CD4-positive, CD25-positive, alpha-beta regulatory T cell (primary cell): ENCODE data around the gene POLR2F. TPM values are rescaled to one million over a fixed set of nuclear protein-coding genes. Genes with fewer than 3 reads are reported as not detected.

ENCODE experiments used
- ATAC-seq, 2 donors: fragments of 150-1000 bp; cut with Tn5 transposase; one replicate each; pipeline ENCODE4 v1.10.0; 2021; ENCODE audit warnings: low read depth in 2 of 2, moderate number of reproducible peaks in 2 of 2, moderate library complexity in 1 of 2
- DNase-seq, 3 donors: peaks; one replicate each; pipeline versions ENCODE4 v3.0.0 to v3.0.0-alpha.2; 2012 to 2022; ENCODE audit warnings: mixed read lengths in 1 of 3
- H3K27ac ChIP-seq: one replicate; pipeline ENCODE4 v1.7.0; 2013; ENCODE audit warnings: mild to moderate bottlenecking, low read length; ENCODE audit not compliant: insufficient read depth, poor library complexity, severe bottlenecking
- H3K27me3 ChIP-seq: one replicate; pipeline ENCODE4 v1.7.0; 2013; ENCODE audit warnings: low read length; ENCODE audit not compliant: control insufficient read depth, insufficient read depth
- H3K36me3 ChIP-seq: one replicate; pipeline ENCODE4 v1.7.0; 2013; ENCODE audit warnings: mild to moderate bottlenecking, low read length, moderate library complexity; ENCODE audit not compliant: control insufficient read depth, insufficient read depth
- H3K4me1 ChIP-seq: 2 replicates; pipeline ENCODE4 v1.7.0; 2013; ENCODE audit warnings: mild to moderate bottlenecking, low read length; ENCODE audit not compliant: insufficient read depth, control insufficient read depth, poor library complexity, severe bottlenecking
- H3K4me3 ChIP-seq: one replicate; pipeline ENCODE4 v1.7.0; 2013; ENCODE audit warnings: low read depth, mild to moderate bottlenecking, low read length, moderate library complexity
- H3K9me3 ChIP-seq, 2 experiments: 1 replicate in 1 of 2; 2 replicates in 1 of 2; pipeline ENCODE4 v1.7.0; 2013; ENCODE audit warnings: low read length in 2 of 2, mild to moderate bottlenecking in 1 of 2, moderate library complexity in 1 of 2; ENCODE audit not compliant: control insufficient read depth in 2 of 2
- H3K27ac Mint-ChIP-seq, 3 donors: one replicate each; pipeline ENCODE4 v1.8.0; 2020 to 2022; ENCODE audit warnings: mild to moderate bottlenecking in 3 of 3, mixed read lengths in 3 of 3, moderate library complexity in 2 of 3
- H3K27me3 Mint-ChIP-seq: one replicate; pipeline ENCODE4 v1.8.0; 2022; ENCODE audit warnings: mild to moderate bottlenecking, mixed read lengths
- H3K36me3 Mint-ChIP-seq: one replicate; pipeline ENCODE4 v1.8.0; 2020; ENCODE audit warnings: mixed read lengths
- H3K4me1 Mint-ChIP-seq, 4 donors: one replicate each; pipeline ENCODE4 v1.8.0; 2020 to 2022; ENCODE audit warnings: mixed read lengths in 4 of 4, mild to moderate bottlenecking in 1 of 4
- H3K4me3 Mint-ChIP-seq, 4 donors: one replicate each; pipeline ENCODE4 v1.8.0; 2020 to 2022; ENCODE audit warnings: mild to moderate bottlenecking in 4 of 4, mixed read lengths in 4 of 4, moderate library complexity in 3 of 4
- H3K9me3 Mint-ChIP-seq, 7 donors: one replicate each; pipeline ENCODE4 v1.8.0; 2020 to 2022; ENCODE audit warnings: mixed read lengths in 7 of 7, mild to moderate bottlenecking in 3 of 7, moderate library complexity in 2 of 7
- polyA plus RNA-seq, 4 donors: library from polyadenylated mRNA; unstranded; fragments of 300-500 nt; fragmentation: Illumina TruSeq; gene quantifications; one replicate each; pipeline ENCODE4 v1.2.3, GENCODE V29; 2021
- total RNA-seq: library from RNA; stranded (reverse); gene quantifications from one replicate; pipeline ENCODE4 v1.2.3, GENCODE V29; 2022

The POLR2F gene
- total and polyA plus RNA-seq, 5 donors from 2014 or later: 34.5 to 170 (median 157) TPM

DNA sequence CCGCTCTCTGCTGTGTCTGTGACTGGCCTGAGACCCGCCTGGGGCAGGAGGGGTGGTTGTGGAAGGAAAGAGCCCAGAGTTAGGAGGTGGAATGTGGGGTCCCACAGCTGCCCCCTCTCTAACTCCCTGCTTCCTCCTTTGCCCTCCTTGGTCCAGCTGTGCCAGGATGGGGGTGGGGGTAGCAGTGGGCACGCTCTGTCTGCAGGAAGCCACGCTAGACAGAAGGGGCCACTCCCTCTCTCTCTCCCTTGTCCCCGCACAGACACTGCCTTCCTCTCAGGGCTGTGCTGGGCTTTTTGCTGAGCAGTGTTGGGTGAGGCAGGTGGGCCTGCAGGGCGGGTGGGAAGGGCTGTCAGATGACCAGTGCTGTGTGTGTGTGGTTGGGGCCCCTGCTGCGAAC, 32.9 kb downstream of the POLR2F start:
- Mint-ChIP-seq H3K27ac (no peak overlapping the region), H3K9me3 (peaks cover 0 to 2% (median 0%) of the 10 kb centered on the region in 7 donors), H3K4me1 (no peaks in the 10 kb centered on the region), H3K36me3 (peaks cover 3% of the 10 kb centered on the region), H3K27me3 (no peaks in the 10 kb centered on the region), H3K4me3 (no peak overlapping the region)
- Histone ChIP-seq H3K36me3 (no peaks in the 10 kb centered on the region), H3K27me3 (no peaks in the 10 kb centered on the region), H3K9me3 (no peaks in the 10 kb centered on the region), H3K27ac (no peak overlapping the region), H3K4me1 (no peaks in the 10 kb centered on the region), H3K4me3 (no peak overlapping the region)
- no peak for DNase-seq
- ATAC-seq: no peak

DNA sequence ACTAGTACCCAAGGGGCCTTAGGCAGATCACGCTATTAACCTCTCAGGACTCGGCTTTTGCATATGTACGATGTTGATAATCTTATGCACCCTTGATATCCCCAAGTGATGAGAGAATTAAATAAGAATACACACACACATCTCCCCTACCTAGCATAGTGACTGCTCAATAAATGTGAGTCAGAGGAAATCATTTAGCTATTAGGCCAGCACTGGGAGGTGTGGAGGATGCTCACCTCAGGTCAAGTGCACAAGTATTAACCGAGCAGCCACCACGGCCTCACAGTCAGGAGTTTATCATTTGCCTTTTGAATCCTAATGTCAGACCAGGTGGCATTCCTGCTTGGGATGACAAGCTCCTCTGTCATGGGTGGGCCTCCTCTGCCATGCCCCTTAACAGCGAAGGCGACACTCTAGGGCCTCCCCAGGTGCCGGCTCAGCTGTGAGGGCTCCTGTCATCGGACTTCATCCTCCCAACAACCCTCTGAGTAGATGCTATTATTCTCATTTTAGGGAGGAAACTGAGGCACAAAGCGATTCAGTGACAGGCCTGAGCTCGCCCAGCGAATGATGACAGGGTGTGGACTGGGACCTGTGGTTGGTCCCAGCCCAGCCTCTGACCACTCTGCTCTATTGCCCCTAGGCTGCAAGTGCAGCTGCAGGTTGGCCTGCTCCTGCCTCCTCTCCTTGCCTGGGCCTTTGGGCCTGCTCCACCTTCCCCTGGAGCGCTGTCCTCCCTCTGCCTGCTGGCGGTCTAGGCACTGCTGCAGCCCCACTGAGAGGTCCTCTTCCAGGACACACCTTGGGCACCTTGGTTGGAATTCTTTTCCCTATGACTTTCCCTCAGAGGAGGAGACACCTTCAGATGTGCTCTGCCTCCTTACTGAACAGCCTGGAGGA, 35.9 kb downstream of the POLR2F start:
- H3K27ac Mint-ChIP-seq: peak overlapping the region in 1 of 3 donors; percentile 52
- Histone ChIP-seq H3K9me3 (no peaks in the 10 kb centered on the region), H3K27ac (no peak overlapping the region), H3K4me3 (no peak overlapping the region), H3K4me1 (no peaks in the 10 kb centered on the region), H3K27me3 (no peaks in the 10 kb centered on the region), H3K36me3 (no peaks in the 10 kb centered on the region)
- DNase-seq (no peak), ATAC-seq (no peak)
- peaks cover 0 to 2% (median 0%) of the 10 kb centered on the region in 7 donors for H3K9me3 Mint-ChIP-seq
- no peaks in the 10 kb centered on the region for H3K36me3 Mint-ChIP-seq
- no peak overlapping the region for H3K4me3 Mint-ChIP-seq
- no peaks in the 10 kb centered on the region for H3K27me3 Mint-ChIP-seq
- peaks cover 0 to 3% (median 0%) of the 10 kb centered on the region in 4 donors for H3K4me1 Mint-ChIP-seq

DNA sequence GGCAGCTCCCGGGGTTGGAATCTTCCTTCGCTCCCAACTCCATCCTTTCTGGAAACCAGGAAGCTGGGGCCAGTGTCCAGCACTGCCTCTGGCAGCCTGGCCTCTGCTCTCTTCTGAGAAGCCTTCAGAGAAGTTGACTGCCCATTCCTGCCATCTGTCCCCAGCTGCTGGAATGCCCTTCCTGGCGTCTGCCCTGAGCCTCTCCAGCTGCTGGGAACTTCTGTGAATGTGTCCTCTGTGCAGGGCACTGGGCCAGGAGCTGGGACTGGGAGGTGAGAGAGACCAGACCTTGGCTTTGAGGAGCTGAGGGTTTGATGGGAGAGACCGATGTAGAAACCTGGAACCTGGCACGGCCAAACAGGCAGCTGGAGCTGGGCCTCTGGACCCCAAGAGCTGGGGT, 36.8 kb downstream of the POLR2F start:
- no peak overlapping the region for H3K27ac Mint-ChIP-seq
- no peak for ATAC-seq
- no peak for DNase-seq
- H3K9me3 ChIP-seq: no peaks in the 10 kb centered on the region
- H3K4me3 ChIP-seq: no peak overlapping the region
- no peak overlapping the region for H3K4me3 Mint-ChIP-seq
- H3K36me3 ChIP-seq: no peaks in the 10 kb centered on the region
- H3K27ac ChIP-seq: no peak overlapping the region
- H3K36me3 Mint-ChIP-seq: no peaks in the 10 kb centered on the region
- H3K4me1 Mint-ChIP-seq: peaks cover 0 to 3% (median 0%) of the 10 kb centered on the region in 4 donors
- no peaks in the 10 kb centered on the region for H3K27me3 Mint-ChIP-seq
- H3K27me3 ChIP-seq: no peaks in the 10 kb centered on the region
- no peaks in the 10 kb centered on the region for H3K4me1 ChIP-seq
- peaks cover 0 to 2% (median 0%) of the 10 kb centered on the region in 7 donors for H3K9me3 Mint-ChIP-seq

DNA sequence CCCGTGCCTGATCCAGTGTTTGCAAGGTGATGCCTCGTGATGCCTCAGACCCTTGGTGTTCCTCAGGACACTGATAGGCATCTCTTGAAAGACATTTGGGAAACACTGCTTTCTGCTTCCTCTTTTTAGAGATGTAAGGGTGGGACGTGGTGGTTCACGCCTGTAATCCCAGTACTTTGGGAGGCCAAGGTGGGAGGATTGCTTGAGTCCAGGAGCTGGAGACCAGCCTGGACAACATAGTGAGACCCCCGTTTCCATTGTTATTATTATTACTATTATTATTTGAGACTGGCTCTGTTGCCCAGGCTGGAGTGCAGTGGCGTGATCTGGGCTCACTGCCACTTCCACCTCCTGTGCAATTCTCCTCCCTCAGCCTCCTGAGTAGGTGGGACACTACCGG, 37.4 kb downstream of the POLR2F start:
- H3K9me3 Mint-ChIP-seq: peaks cover 0 to 2% (median 0%) of the 10 kb centered on the region in 7 donors
- no peak for ATAC-seq
- Histone ChIP-seq H3K36me3 (no peaks in the 10 kb centered on the region), H3K9me3 (no peaks in the 10 kb centered on the region), H3K27me3 (no peaks in the 10 kb centered on the region), H3K27ac (no peak overlapping the region), H3K4me1 (no peaks in the 10 kb centered on the region), H3K4me3 (no peak overlapping the region)
- DNase-seq: no peak
- peaks cover 0 to 3% (median 0%) of the 10 kb centered on the region in 4 donors for H3K4me1 Mint-ChIP-seq
- no peaks in the 10 kb centered on the region for H3K36me3 Mint-ChIP-seq
- no peak overlapping the region for H3K4me3 Mint-ChIP-seq
- H3K27me3 Mint-ChIP-seq: no peaks in the 10 kb centered on the region
- H3K27ac Mint-ChIP-seq: no peak overlapping the region

DNA sequence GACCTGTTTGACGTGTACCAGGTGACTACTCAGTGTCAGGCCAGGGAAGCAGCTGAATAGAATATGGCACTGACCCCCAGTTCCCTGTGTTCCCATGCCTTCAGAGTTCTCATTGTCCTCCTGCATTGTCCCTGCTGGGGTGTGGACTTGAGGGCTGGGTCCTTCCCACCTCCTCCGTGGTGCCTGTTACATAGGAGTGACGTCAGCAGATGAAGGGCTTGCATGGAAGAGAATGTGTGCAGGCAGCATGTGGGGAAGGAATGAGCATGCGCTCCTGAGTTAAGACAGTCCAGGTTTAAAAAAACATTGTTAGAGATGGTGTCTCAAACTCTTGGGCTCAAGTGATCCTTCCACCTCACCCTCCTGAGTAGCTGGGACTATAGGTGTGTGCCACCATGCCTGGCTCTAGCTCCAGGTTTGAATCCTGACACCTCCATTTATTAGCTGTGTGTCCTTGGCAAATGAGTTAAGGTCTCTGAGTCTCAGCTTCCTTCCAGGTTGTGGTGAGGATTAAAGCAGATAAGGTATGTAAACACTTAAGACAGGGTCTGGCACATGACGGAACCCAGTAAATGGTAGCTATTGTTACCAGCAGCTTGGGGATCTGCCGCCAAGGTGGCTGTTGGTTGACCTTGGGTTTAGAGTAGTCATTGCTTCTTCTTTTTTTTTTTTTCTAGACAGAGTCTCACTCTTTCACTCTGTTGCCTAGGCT, 38.4 kb downstream of the POLR2F start:
- no peak for ATAC-seq
- H3K36me3 ChIP-seq: no peaks in the 10 kb centered on the region
- no peaks in the 10 kb centered on the region for H3K36me3 Mint-ChIP-seq
- H3K4me3 ChIP-seq: no peak overlapping the region
- H3K27me3 Mint-ChIP-seq: no peaks in the 10 kb centered on the region
- no peaks in the 10 kb centered on the region for H3K9me3 ChIP-seq
- H3K27ac ChIP-seq: no peak overlapping the region
- DNase-seq: no peak
- H3K27me3 ChIP-seq: no peaks in the 10 kb centered on the region
- peaks cover 0 to 2% (median 0%) of the 10 kb centered on the region in 7 donors for H3K9me3 Mint-ChIP-seq
- H3K4me1 Mint-ChIP-seq: peaks cover 0 to 3% (median 0%) of the 10 kb centered on the region in 4 donors
- no peaks in the 10 kb centered on the region for H3K4me1 ChIP-seq
- H3K4me3 Mint-ChIP-seq: no peak overlapping the region
- H3K27ac Mint-ChIP-seq: no peak overlapping the region

DNA sequence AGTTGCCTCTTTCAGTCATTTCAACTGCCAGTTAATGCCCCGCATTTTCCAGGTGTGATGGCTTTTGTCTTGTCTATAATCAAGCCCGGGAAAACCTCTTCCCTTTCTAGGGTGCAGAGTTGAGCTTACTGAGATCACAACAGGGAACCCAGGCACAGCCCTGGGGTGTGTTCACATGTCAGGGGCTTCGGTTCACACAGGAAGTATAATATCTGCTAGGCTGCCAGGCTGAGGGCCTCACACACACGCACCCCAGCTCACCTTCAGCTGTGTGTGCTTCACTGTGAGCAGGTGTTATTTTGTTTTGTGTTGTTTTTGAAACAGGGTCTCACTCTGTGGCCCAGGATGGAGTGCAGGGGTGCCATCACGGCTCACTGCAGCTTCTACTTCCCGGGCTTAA, 40.5 kb downstream of the POLR2F start:
- H3K27me3 ChIP-seq: no peaks in the 10 kb centered on the region
- Mint-ChIP-seq H3K4me3 (no peak overlapping the region), H3K36me3 (no peaks in the 10 kb centered on the region), H3K27ac (peak overlapping the region in 1 of 3 donors; percentile 20), H3K27me3 (no peaks in the 10 kb centered on the region), H3K9me3 (no peaks in the 10 kb centered on the region), H3K4me1 (peaks cover 0 to 3% (median 0%) of the 10 kb centered on the region in 4 donors)
- no peak overlapping the region for H3K27ac ChIP-seq
- no peaks in the 10 kb centered on the region for H3K36me3 ChIP-seq
- ATAC-seq (no peak), DNase-seq (peak in 1 of 3 donors; percentile 6)
- H3K4me1 ChIP-seq: no peaks in the 10 kb centered on the region
- H3K4me3 ChIP-seq: no peak overlapping the region
- no peaks in the 10 kb centered on the region for H3K9me3 ChIP-seq

DNA sequence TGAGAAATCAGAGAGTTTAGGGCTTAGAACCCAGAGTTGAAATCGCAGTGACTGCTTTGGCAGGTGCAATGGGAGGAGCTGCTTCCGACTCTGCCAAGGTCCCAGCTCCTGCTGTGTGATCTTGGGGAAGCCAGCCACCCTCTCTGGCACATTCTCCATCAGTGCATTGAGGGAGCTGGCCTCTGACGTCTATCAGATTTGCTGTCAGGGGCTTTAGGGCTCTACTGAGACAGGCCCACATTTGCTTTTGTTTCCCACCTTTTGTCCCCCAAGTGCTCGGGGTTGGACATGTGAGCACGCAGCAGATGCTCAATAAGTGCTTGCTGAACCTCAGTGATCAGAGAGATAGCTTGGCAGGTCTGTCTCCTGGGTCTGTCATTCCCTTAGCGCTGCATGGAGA, 41.5 kb downstream of the POLR2F start:
- H3K36me3 Mint-ChIP-seq: no peaks in the 10 kb centered on the region
- H3K27me3 ChIP-seq: no peaks in the 10 kb centered on the region
- no peaks in the 10 kb centered on the region for H3K36me3 ChIP-seq
- no peak overlapping the region for H3K27ac ChIP-seq
- no peak for ATAC-seq
- no peak overlapping the region for H3K4me3 Mint-ChIP-seq
- DNase-seq: no peak
- H3K9me3 Mint-ChIP-seq: no peaks in the 10 kb centered on the region
- peaks cover 0 to 3% (median 0%) of the 10 kb centered on the region in 4 donors for H3K4me1 Mint-ChIP-seq
- H3K27me3 Mint-ChIP-seq: no peaks in the 10 kb centered on the region
- H3K4me3 ChIP-seq: no peak overlapping the region
- H3K4me1 ChIP-seq: no peaks in the 10 kb centered on the region
- peak overlapping the region in 1 of 3 donors; percentile 29 for H3K27ac Mint-ChIP-seq
- no peaks in the 10 kb centered on the region for H3K9me3 ChIP-seq
